AG04449 (cell line): ENCODE measurements around the gene RAD9A.

Experiments used
- CTCF ChIA-PET: fragments of 350-600 bp; formaldehyde crosslinking; extraction: SDS; loops from one replicate; lab custom pipeline; 2021; ENCODE audit warnings: antibody characterized with exemption; lab: Yijun Ruan, JAX
- POLR2A ChIA-PET: fragments of 400-600, 350-600 bp; formaldehyde crosslinking; extraction: SDS; loops from one replicate; lab custom pipeline; 2020; ENCODE audit warnings: antibody characterized with exemption, inconsistent platforms; lab: Yijun Ruan, JAX
- DNase-seq: peaks from one replicate; pipeline ENCODE4 v3.0.0-alpha.2; 2010; ENCODE audit warnings: low read depth, low spot score
- H3K4me3 ChIP-seq: 2 replicates; pipeline ENCODE4 v1.5.1; 2011; ENCODE audit warnings: low read depth, mild to moderate bottlenecking, control low read depth, low read length
- CTCF ChIP-seq: IDR thresholded peaks from one replicate; pipeline ENCODE4 v1.5.1; 2011; ENCODE audit warnings: mild to moderate bottlenecking, moderate library complexity, low read length, control low read depth, inconsistent platforms; ENCODE audit not compliant: insufficient read depth; ENCODE audit errors: missing control alignments

The RAD9A gene

GRCh38 chr11:67376063-67376820, 15.5 kb upstream of the RAD9A start:
- ChIA-PET POLR2A (interaction anchor here (0.7 to 2.2 kb wide), 2 partner anchors 14 to 23 kb away, joined by 4 to 13 read pairs; partner anchors contain the start of gene POLD4), CTCF (interaction anchor here (1.0 to 47.5 kb wide), 7 partner anchors 5 to 295 kb away, joined by 3 to 2108 read pairs (median 167); partner anchors contain the start of genes CLCF1, POLD4, PPP1CA and RAD9A)
- H3K4me3 ChIP-seq = no peak overlapping the region
- no peak for TF ChIP-seq CTCF
- no peak for DNase-seq

GRCh38 chr11:67376873-67377808, 14.6 kb upstream of the RAD9A start:
- TF ChIP-seq CTCF = no peak
- CTCF ChIA-PET = interaction anchor here (1.0 to 47.5 kb wide), 6 partner anchors 4 to 296 kb away, joined by 3 to 2108 read pairs (median 238); partner anchors contain the start of genes CLCF1, POLD4, PPP1CA and RAD9A
- POLR2A ChIA-PET = interaction anchor here (2.2 kb wide), 1 partner anchor 23 kb away, joined by 13 read pairs; the partner anchor contains the start of gene POLD4
- no peak for DNase-seq
- H3K4me3 ChIP-seq = no peak overlapping the region

- ChIA-PET CTCF (interaction anchor here (9.1 to 47.5 kb wide), 5 partner anchors 2 to 115 kb away, joined by 97 to 2108 read pairs (median 310); partner anchors contain the start of genes CLCF1, POLD4, PPP1CA and RAD9A), POLR2A (interaction anchor here (1.0 to 2.9 kb wide), 2 partner anchors 25 to 116 kb away, joined by 3 to 17 read pairs; partner anchors contain the start of gene POLD4)
- no peak for DNase-seq
- no peak overlapping the region for H3K4me3 ChIP-seq
- TF ChIP-seq CTCF = no peak
These were observed 13.2 kb upstream of the RAD9A start for GRCh38 chr11:67378544-67378943.

GRCh38 chr11:67379061-67380058, 12.4 kb upstream of the RAD9A start:
- no peak for TF ChIP-seq CTCF
- no peak for DNase-seq
- CTCF ChIA-PET = interaction anchor here (1.1 to 47.5 kb wide), 7 partner anchors 2 to 324 kb away, joined by 3 to 2108 read pairs (median 167); partner anchors contain the start of genes CLCF1, GRK2, POLD4 and PPP1CA
- POLR2A ChIA-PET = interaction anchor here (0.6 to 2.9 kb wide), 5 partner anchors 8 to 117 kb away, joined by 3 to 17 read pairs (median 3); partner anchors contain the start of gene POLD4
- H3K4me3 ChIP-seq = no peak overlapping the region
